GM12878 (cell line): ENCODE results near the gene CERT1. TPM values are rescaled to one million over a fixed set of nuclear protein-coding genes. Genes with fewer than 3 reads are reported as not detected.
"Not testable (repeated sequence)": the region's sequence is repeated elsewhere in the genome, so short reads cannot be mapped to it uniquely, and the experiment has no call there.

Source experiments
- ATAC-seq: fragments of 200-7000 bp; cut with Tn5 transposase; 3 replicates; pipeline ENCODE4 v1.9.1; 2020; ENCODE audit warnings: mild to moderate bottlenecking, moderate library complexity
- BruUV-seq: library from RNA; stranded (reverse); fragments of 400-500 nt; replicated peaks from 2 replicates; lab custom pipeline; 2021; lab: Mats Ljungman, UMichigan
- CTCF ChIA-PET: fragments of 300-600 bp; sonication (Branson Sonifier 250); formaldehyde crosslinking; extraction: SDS; loops from one replicate; lab custom pipeline; 2021; ENCODE audit warnings: inconsistent platforms; lab: Yijun Ruan, JAX
- POLR2A ChIA-PET: fragments of 350-600 bp; formaldehyde crosslinking; extraction: SDS; loops from one replicate; lab custom pipeline; 2021; ENCODE audit warnings: inconsistent platforms; lab: Charles Lee
- RAD21 ChIA-PET: fragments of 300-600 bp; sonication (Branson Sonifier 250); formaldehyde crosslinking; loops from one replicate; lab custom pipeline; 2023; ENCODE audit warnings: antibody characterized with exemption; ENCODE audit not compliant: unreplicated experiment; lab: Charles Lee
- SMC1A ChIA-PET: fragments of 300-600 bp; sonication (Branson Sonifier 250); formaldehyde crosslinking; loops from one replicate; lab custom pipeline; 2023; ENCODE audit not compliant: unreplicated experiment, uncharacterized antibody; lab: Charles Lee
- DNase-seq: peaks from one replicate; pipeline ENCODE4 v3.0.0-alpha.2; 2011; ENCODE audit warnings: low read depth, low spot score
- FAIRE-seq: peaks from 3 replicates; lab custom pipeline; 2011; peaks lifted over from hg19 to GRCh38; lab: Jason Lieb, UNC
- H2AFZ ChIP-seq: 2 replicates; pipeline ENCODE4 v1.6.0; 2011; ENCODE audit warnings: low read depth, low read length, control low read depth; ENCODE audit not compliant: control insufficient read depth
- H3K27ac ChIP-seq: 2 replicates; pipeline ENCODE4 v1.5.1; 2011; ENCODE audit warnings: control low read depth; ENCODE audit not compliant: control insufficient read depth, insufficient read depth
- H3K27me3 ChIP-seq, 2 experiments: replicated peaks in 1 of 2; 2 replicates each; pipeline versions ENCODE4 v1.6.0 to v1.6.1; 2011; ENCODE audit warnings: low read length in 1 of 2; ENCODE audit not compliant: control insufficient read depth in 2 of 2, insufficient read depth in 2 of 2
- H3K36me3 ChIP-seq, 2 experiments: 2 replicates each; pipeline ENCODE4 v1.5.1; 2011; ENCODE audit warnings: low read length in 1 of 2; ENCODE audit not compliant: control insufficient read depth in 2 of 2, insufficient read depth in 2 of 2
- H3K4me1 ChIP-seq: 2 replicates; pipeline ENCODE4 v1.6.1; 2011; ENCODE audit warnings: mild to moderate bottlenecking, low read length, moderate library complexity, mixed read lengths; ENCODE audit not compliant: control insufficient read depth, insufficient read depth
- H3K4me2 ChIP-seq: 2 replicates; pipeline ENCODE4 v1.6.0; 2011; ENCODE audit warnings: control low read depth; ENCODE audit not compliant: control insufficient read depth, insufficient read depth
- H3K4me3 ChIP-seq: fragments of 200-600 bp; sonication (generic); 2 replicates; pipeline ENCODE4 v1.5.1; 2016
- H3K79me2 ChIP-seq: 2 replicates; pipeline ENCODE4 v1.6.0; 2011; ENCODE audit warnings: low read length; ENCODE audit not compliant: control insufficient read depth, insufficient read depth
- H3K9ac ChIP-seq: 2 replicates; pipeline ENCODE4 v1.8.0; 2011; ENCODE audit warnings: low read length, control low read depth, mixed read lengths; ENCODE audit not compliant: control insufficient read depth, insufficient read depth
- H3K9me3 ChIP-seq: replicated peaks from 3 replicates; pipeline ENCODE4 v1.5.1; 2011; ENCODE audit warnings: mild to moderate bottlenecking, low read length; ENCODE audit not compliant: control insufficient read depth, insufficient read depth
- H4K20me1 ChIP-seq: 2 replicates; pipeline ENCODE4 v1.6.0; 2011; ENCODE audit not compliant: control insufficient read depth, insufficient read depth
- WGBS: methylation state at CpG from one replicate; pipeline ENCODE4 v1.1.6; 2016; ENCODE audit warnings: low lambda C conversion rate; ENCODE audit not compliant: insufficient replicate concordance, insufficient coverage; ENCODE audit errors: missing lambda C conversion rate; 5-methylcytosine and 5-hydroxymethylcytosine counted together
- in situ Hi-C: fragments of 300-500 bp; cut with MboI; formaldehyde crosslinking; loops from 9 replicates; pipeline ENCODE4 v1.14.3; 2018; ENCODE audit warnings: mixed read lengths
- intact Hi-C: fragments of 100-400 bp; cut with micrococcal nuclease; formaldehyde crosslinking; loops from one replicate; pipeline ENCODE4 v1.14.2; 2022; ENCODE audit not compliant: unreplicated experiment
- polyA plus RNA-seq, 11 experiments: library from polyadenylated mRNA; depleted of rRNA in 4 of 11; unstranded in 6 of 11; stranded (reverse) in 5 of 11; fragments of >200 nt; fragmentation: Nextera tagmentation in 4 of 11; fragmentation: Illumina TruSeq in 1 of 11; extraction: Ambion mirVana in 4 of 11; extraction: Trizol in 1 of 11; gene quantifications; 1 replicate in 1 of 11; 2 replicates in 10 of 11; pipeline versions ENCODE4 v1.2.1 to v1.2.3, GENCODE V29; 2011 to 2016; ENCODE audit warnings: inconsistent platforms in 2 of 11, missing spikeins in 2 of 11, low read depth in 1 of 11
- total RNA-seq, 4 experiments: library from RNA; depleted of rRNA in 3 of 4; stranded (reverse); fragments of >200 nt in 3 of 4; fragmentation: Illumina TruSeq in 1 of 4; extraction: Trizol in 1 of 4; gene quantifications; 2 replicates each; pipeline versions ENCODE4 v1.2.1 to v1.2.3, GENCODE V29; 2013 to 2021

The CERT1 gene
- total and polyA plus RNA-seq, 10 of the 15 experiments (the other 5 are each of a cell fraction or from before 2014, with no cell fraction given): 7.7 to 36.7 (median 25.6) TPM

GRCh38 chr5:75505112-75505511, 6.3 kb downstream of the CERT1 start:
- intact Hi-C loops, H3K9ac ChIP-seq, DNase-seq, H3K36me3 ChIP-seq, H3K27ac ChIP-seq, FAIRE-seq, H2AFZ ChIP-seq, BruUV-seq, H3K27me3 ChIP-seq, H3K9me3 ChIP-seq, H3K4me1 ChIP-seq, in situ Hi-C loops, H4K20me1 ChIP-seq, H3K4me3 ChIP-seq, H3K4me2 ChIP-seq: not testable (repeated sequence)
- peak; percentile 23 for ATAC-seq
- CTCF ChIA-PET: interaction anchor here (0.6 kb wide), 2 partner anchors 52 to 69 kb away, joined by 3 read pairs; no protein-coding TSS in a partner anchor
- SMC1A ChIA-PET: interaction anchor here (0.7 to 1.8 kb wide), 11 partner anchors 10 to 174 kb away, joined by 3 to 13 read pairs (median 3); no protein-coding TSS in a partner anchor
- POLR2A ChIA-PET: interaction anchor here (0.6 kb wide), 1 partner anchor 810 kb away, joined by 3 read pairs; no protein-coding TSS in a partner anchor
- H3K79me2 ChIP-seq: peaks cover 75% of the 10 kb centered on the region
- RAD21 ChIA-PET: interaction anchor here (0.6 to 2.0 kb wide), 2 partner anchors 11 to 61 kb away, joined by 3 to 7 read pairs; no protein-coding TSS in a partner anchor
- 50% methylated on average over 5 of the region's 5 CpGs for WGBS

GRCh38 chr5:75498875-75499274, 12.6 kb downstream of the CERT1 start:
- 100% methylated on average over 1 of the region's 1 CpG for WGBS
- DNase-seq, RAD21 ChIA-PET, H3K27me3 ChIP-seq, H3K4me2 ChIP-seq, BruUV-seq, ATAC-seq, H3K4me1 ChIP-seq, H4K20me1 ChIP-seq, H3K4me3 ChIP-seq, intact Hi-C loops, FAIRE-seq, H3K9ac ChIP-seq, in situ Hi-C loops, H3K27ac ChIP-seq, H2AFZ ChIP-seq: not testable (repeated sequence)
- Histone ChIP-seq H3K36me3 (peaks cover 11 to 18% of the 10 kb centered on the region in 2 experiments), H3K79me2 (peaks cover 25% of the 10 kb centered on the region), H3K9me3 (peaks cover 11% of the 10 kb centered on the region; the same call in 2 of the 3 replicates)
- CTCF ChIA-PET: interaction anchor here (0.6 kb wide), 1 partner anchor 39 kb away, joined by 3 read pairs; no protein-coding TSS in a partner anchor
- SMC1A ChIA-PET: interaction anchor here (1.0 kb wide), 1 partner anchor 9 kb away, joined by 3 read pairs; no protein-coding TSS in a partner anchor
- POLR2A ChIA-PET: interaction anchor here (0.6 kb wide), 2 partner anchors 25 to 160 kb away, joined by 4 to 6 read pairs; no protein-coding TSS in a partner anchor
